HFF-Myc (cell line): Measurements from ENCODE around the gene MAPK8IP1.

Experiments used
- DNase-seq: peaks from one replicate; pipeline ENCODE4 v3.0.0-alpha.2; 2011; ENCODE audit warnings: low read depth; ENCODE audit errors: extremely low read depth
- H3K4me3 ChIP-seq: replicated peaks from 2 replicates; pipeline ENCODE4 v1.5.1; 2011; ENCODE audit warnings: low read depth, mild to moderate bottlenecking, control low read depth, low read length
- CTCF ChIP-seq: IDR thresholded peaks from 2 replicates; pipeline ENCODE4 v1.5.1; 2012; ENCODE audit warnings: mild to moderate bottlenecking, low read depth, low read length, control low read depth; ENCODE audit errors: missing control alignments

MAPK8IP1 gene

GRCh38 chr11:45889555-45889954 is 4.1 kb downstream of the MAPK8IP1 start:
- TF ChIP-seq CTCF: no peak
- DNase-seq: no peak
- H3K4me3 ChIP-seq: no peak overlapping the region

- no peak overlapping the region for H3K4me3 ChIP-seq
- TF ChIP-seq CTCF: no peak
- no peak for DNase-seq
Measured at GRCh38 chr11:45889966-45890365, 4.5 kb downstream of the MAPK8IP1 start.

- DNase-seq: no peak
- no peak for TF ChIP-seq CTCF
- H3K4me3 ChIP-seq: no peak overlapping the region
Measured at GRCh38 chr11:45890886-45891550, 5.6 kb downstream of the MAPK8IP1 start.

GRCh38 chr11:45892856-45893255 is 7.4 kb downstream of the MAPK8IP1 start:
- no peak for DNase-seq
- H3K4me3 ChIP-seq: no peak overlapping the region
- TF ChIP-seq CTCF: no peak

GRCh38 chr11:45894555-45895247 is 9.2 kb downstream of the MAPK8IP1 start:
- no peak for DNase-seq
- no peak for TF ChIP-seq CTCF

GRCh38 chr11:45895553-45896259 is 10.3 kb downstream of the MAPK8IP1 start:
- no peak for DNase-seq
- no peak for TF ChIP-seq CTCF
- no peak overlapping the region for H3K4me3 ChIP-seq

More at GRCh38 chr11:45894555-45895247, 9.2 kb downstream of the MAPK8IP1 start:
- H3K4me3 ChIP-seq: no peak overlapping the region
